Vagina (tissue), 2 donors: ENCODE results near the gene ARX.

Source experiments
- POLR2A ChIP-seq, 2 donors: fragments of 450-650 bp; IDR thresholded peaks; one replicate each; pipeline ENCODE4 v1.6.1; 2017; ENCODE audit warnings: antibody characterized with exemption in 2 of 2, mild to moderate bottlenecking in 2 of 2, moderate library complexity in 2 of 2
- TF ChIP-seq, protein P1 (sequence below), 3 experiments: fragments of 450-650 bp in 2 of 3; fragments of 200-600 bp in 1 of 3; sonication (generic) in 1 of 3; IDR thresholded peaks; one replicate each; pipeline ENCODE4 v1.5.1; 2017 to 2019; ENCODE audit warnings: antibody characterized with exemption in 3 of 3, mild to moderate bottlenecking in 2 of 3, moderate library complexity in 2 of 3

- TF ChIP-seq, protein P1, sequence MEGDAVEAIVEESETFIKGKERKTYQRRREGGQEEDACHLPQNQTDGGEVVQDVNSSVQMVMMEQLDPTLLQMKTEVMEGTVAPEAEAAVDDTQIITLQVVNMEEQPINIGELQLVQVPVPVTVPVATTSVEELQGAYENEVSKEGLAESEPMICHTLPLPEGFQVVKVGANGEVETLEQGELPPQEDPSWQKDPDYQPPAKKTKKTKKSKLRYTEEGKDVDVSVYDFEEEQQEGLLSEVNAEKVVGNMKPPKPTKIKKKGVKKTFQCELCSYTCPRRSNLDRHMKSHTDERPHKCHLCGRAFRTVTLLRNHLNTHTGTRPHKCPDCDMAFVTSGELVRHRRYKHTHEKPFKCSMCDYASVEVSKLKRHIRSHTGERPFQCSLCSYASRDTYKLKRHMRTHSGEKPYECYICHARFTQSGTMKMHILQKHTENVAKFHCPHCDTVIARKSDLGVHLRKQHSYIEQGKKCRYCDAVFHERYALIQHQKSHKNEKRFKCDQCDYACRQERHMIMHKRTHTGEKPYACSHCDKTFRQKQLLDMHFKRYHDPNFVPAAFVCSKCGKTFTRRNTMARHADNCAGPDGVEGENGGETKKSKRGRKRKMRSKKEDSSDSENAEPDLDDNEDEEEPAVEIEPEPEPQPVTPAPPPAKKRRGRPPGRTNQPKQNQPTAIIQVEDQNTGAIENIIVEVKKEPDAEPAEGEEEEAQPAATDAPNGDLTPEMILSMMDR (IDR thresholded peaks at IDR 0.05): no peak
- TF ChIP-seq POLR2A (IDR thresholded peaks at IDR 0.05): no peak
Observed at GRCh38 chrX:24996096-24996709, 19.6 kb downstream of the ARX start.
